Smooth muscle cell (in vitro differentiated cells): Measurements from ENCODE around the gene APOM. TPM values are rescaled to one million over a fixed set of nuclear protein-coding genes. Genes with fewer than 3 reads are reported as not detected.

ENCODE experiments used
- DNase-seq: peaks from one replicate; lab custom pipeline; 2025; ENCODE audit not compliant: unreplicated experiment; lab: John Stamatoyannopoulos, UW
- H2AFZ ChIP-seq: fragments of 200-600 bp; sonication (generic); 2 replicates; pipeline ENCODE4 v1.6.0; 2016; ENCODE audit warnings: antibody characterized with exemption, low read depth, mild to moderate bottlenecking
- H3F3A ChIP-seq: fragments of 200-600 bp; sonication (generic); 2 replicates; pipeline ENCODE4 v1.6.0; 2017; ENCODE audit warnings: antibody characterized with exemption, low read depth
- H3K27ac ChIP-seq: fragments of 200-600 bp; sonication (generic); 2 replicates; pipeline ENCODE4 v1.5.1; 2016; ENCODE audit warnings: low read depth, mild to moderate bottlenecking
- H3K27me3 ChIP-seq: fragments of 200-600 bp; sonication (generic); 2 replicates; pipeline ENCODE4 v1.6.1; 2016; ENCODE audit warnings: low read depth, mild to moderate bottlenecking
- H3K36me3 ChIP-seq: fragments of 200-600 bp; sonication (generic); 2 replicates; pipeline ENCODE4 v1.5.1; 2016; ENCODE audit warnings: low read depth
- H3K4me1 ChIP-seq: fragments of 200-600 bp; sonication (generic); 2 replicates; pipeline ENCODE4 v1.5.1; 2016; ENCODE audit warnings: low read depth
- H3K4me2 ChIP-seq: fragments of 200-600 bp; sonication (generic); 2 replicates; pipeline ENCODE4 v1.6.0; 2016; ENCODE audit warnings: mild to moderate bottlenecking
- H3K4me3 ChIP-seq: fragments of 200-600 bp; sonication (generic); 2 replicates; pipeline ENCODE4 v1.5.1; 2016; ENCODE audit warnings: mild to moderate bottlenecking
- H3K79me2 ChIP-seq: fragments of 200-600 bp; sonication (generic); 2 replicates; pipeline ENCODE4 v1.6.0; 2016; ENCODE audit warnings: low read depth, mild to moderate bottlenecking
- H3K9ac ChIP-seq: fragments of 200-600 bp; sonication (generic); 2 replicates; pipeline ENCODE4 v1.6.0; 2016; ENCODE audit warnings: low read depth
- H3K9me3 ChIP-seq: fragments of 200-600 bp; sonication (generic); replicated peaks from 2 replicates; pipeline ENCODE4 v1.5.1; 2016; ENCODE audit warnings: low read depth
- H4K20me1 ChIP-seq: fragments of 200-600 bp; sonication (generic); 2 replicates; pipeline ENCODE4 v1.6.0; 2016; ENCODE audit warnings: low read depth
- WGBS: methylation state at CpG from one replicate; pipeline ENCODE4 v1.1.7; 2016; ENCODE audit warnings: low lambda C conversion rate; 5-methylcytosine and 5-hydroxymethylcytosine counted together
- polyA plus RNA-seq: library from polyadenylated mRNA; unstranded; fragments of >200 nt; fragmentation: Nextera tagmentation; extraction: Ambion mirVana; gene quantifications from 2 replicates; pipeline ENCODE4 v1.2.1, GENCODE V29; 2016
- total RNA-seq: library from RNA; depleted of rRNA; stranded (reverse); fragments of >200 nt; gene quantifications from 2 replicates; pipeline ENCODE4 v1.2.3, GENCODE V29; 2014
- TF ChIP-seq, protein P1 (sequence below): fragments of 200-600 bp; sonication (generic); IDR thresholded peaks from 2 replicates; pipeline ENCODE4 v1.5.1; 2017; ENCODE audit warnings: borderline replicate concordance, mild to moderate bottlenecking, antibody characterized with exemption; ENCODE audit not compliant: insufficient read depth, poor library complexity, severe bottlenecking

The APOM gene
- total and polyA plus RNA-seq, 2 experiments from 2014 or later = 2.3 to 2.7 TPM

DNA sequence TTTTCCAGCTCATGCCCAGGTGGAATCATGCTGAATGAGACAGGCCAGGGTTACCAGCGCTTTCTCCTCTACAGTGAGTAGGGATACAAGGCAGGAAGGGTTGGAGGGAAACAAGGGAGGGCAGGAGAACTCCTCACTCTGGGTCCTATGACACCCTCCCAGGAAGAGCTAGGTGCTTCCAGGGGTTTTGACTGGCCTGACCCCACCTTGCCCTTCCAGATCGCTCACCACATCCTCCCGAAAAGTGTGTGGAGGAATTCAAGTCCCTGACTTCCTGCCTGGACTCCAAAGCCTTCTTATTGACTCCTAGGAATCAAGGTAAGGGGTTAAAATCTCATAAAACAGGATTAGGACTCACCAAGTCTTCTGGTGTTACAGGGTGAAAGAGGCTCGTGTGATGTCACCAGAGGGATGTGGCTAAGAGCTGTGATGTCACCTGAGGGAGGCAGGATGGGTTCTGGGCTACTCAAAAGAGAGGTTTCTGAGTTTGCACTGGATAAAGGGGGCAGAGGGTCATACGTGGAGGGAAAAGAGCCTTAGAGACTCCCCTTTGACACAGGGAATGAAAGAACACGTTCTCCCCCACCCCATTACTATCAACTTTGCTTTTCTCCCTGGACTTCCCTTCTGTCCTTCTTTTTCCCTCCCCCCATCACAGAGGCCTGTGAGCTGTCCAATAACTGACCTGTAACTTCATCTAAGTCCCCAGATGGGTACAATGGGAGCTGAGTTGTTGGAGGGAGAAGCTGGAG, 1.9 kb downstream of the APOM start:
- 93% methylated on average over 6 of the region's 6 CpGs for WGBS
- no peaks in the 10 kb centered on the region for H3K9me3 ChIP-seq
- peaks cover 54% of the 10 kb centered on the region for H3K79me2 ChIP-seq
- TF ChIP-seq, protein P1, sequence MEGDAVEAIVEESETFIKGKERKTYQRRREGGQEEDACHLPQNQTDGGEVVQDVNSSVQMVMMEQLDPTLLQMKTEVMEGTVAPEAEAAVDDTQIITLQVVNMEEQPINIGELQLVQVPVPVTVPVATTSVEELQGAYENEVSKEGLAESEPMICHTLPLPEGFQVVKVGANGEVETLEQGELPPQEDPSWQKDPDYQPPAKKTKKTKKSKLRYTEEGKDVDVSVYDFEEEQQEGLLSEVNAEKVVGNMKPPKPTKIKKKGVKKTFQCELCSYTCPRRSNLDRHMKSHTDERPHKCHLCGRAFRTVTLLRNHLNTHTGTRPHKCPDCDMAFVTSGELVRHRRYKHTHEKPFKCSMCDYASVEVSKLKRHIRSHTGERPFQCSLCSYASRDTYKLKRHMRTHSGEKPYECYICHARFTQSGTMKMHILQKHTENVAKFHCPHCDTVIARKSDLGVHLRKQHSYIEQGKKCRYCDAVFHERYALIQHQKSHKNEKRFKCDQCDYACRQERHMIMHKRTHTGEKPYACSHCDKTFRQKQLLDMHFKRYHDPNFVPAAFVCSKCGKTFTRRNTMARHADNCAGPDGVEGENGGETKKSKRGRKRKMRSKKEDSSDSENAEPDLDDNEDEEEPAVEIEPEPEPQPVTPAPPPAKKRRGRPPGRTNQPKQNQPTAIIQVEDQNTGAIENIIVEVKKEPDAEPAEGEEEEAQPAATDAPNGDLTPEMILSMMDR = no peak
- H2AFZ ChIP-seq = no peak overlapping the region
- peaks cover 21% of the 10 kb centered on the region for H3K4me1 ChIP-seq
- H3K27ac ChIP-seq = no peak overlapping the region
- H3F3A ChIP-seq = peaks cover 18% of the 10 kb centered on the region
- no peak overlapping the region for H3K9ac ChIP-seq
- DNase-seq = no peak
- peaks cover 15% of the 10 kb centered on the region for H4K20me1 ChIP-seq
- H3K4me3 ChIP-seq = no peak overlapping the region
- no peak overlapping the region for H3K4me2 ChIP-seq
- no peaks in the 10 kb centered on the region for H3K36me3 ChIP-seq
- H3K27me3 ChIP-seq = no peaks in the 10 kb centered on the region

DNA sequence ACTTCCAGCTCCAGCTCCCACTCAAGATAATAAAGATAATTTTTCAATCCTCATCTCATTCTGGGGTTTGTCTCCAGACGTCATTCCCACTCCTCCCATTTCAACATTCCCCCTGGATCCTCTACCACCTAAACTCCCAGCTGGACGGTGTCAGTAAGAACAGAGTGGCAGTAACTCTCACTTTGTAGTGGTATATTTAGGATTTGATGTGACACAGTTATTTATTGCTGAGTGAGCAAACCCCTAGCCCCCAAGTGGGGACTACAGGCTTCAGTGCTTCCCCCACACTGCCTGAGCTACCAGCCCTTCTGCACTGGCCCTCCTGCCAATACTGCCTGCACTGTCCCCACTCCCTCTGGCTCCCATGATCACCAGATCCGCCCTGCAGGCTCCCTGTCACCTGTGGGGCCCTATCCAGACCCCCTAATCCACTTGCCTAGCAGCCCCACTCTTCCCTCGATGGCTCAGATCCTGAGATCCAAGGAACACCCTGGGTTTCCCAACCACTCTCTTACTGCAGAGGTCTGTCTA, 2.5 kb downstream of the APOM start:
- Histone ChIP-seq H3K4me2 (peak overlapping the region; percentile 92), H3K9me3 (no peaks in the 10 kb centered on the region), H3F3A (peaks cover 12% of the 10 kb centered on the region), H3K27me3 (no peaks in the 10 kb centered on the region), H2AFZ (no peak overlapping the region), H3K79me2 (peaks cover 58% of the 10 kb centered on the region), H3K36me3 (no peaks in the 10 kb centered on the region), H3K27ac (no peak overlapping the region), H4K20me1 (peaks cover 15% of the 10 kb centered on the region), H3K4me1 (peaks cover 21% of the 10 kb centered on the region), H3K4me3 (no peak overlapping the region), H3K9ac (no peak overlapping the region)
- TF ChIP-seq, protein P1 = no peak
- 86% methylated on average over 4 of the region's 4 CpGs for WGBS
- no peak for DNase-seq

DNA sequence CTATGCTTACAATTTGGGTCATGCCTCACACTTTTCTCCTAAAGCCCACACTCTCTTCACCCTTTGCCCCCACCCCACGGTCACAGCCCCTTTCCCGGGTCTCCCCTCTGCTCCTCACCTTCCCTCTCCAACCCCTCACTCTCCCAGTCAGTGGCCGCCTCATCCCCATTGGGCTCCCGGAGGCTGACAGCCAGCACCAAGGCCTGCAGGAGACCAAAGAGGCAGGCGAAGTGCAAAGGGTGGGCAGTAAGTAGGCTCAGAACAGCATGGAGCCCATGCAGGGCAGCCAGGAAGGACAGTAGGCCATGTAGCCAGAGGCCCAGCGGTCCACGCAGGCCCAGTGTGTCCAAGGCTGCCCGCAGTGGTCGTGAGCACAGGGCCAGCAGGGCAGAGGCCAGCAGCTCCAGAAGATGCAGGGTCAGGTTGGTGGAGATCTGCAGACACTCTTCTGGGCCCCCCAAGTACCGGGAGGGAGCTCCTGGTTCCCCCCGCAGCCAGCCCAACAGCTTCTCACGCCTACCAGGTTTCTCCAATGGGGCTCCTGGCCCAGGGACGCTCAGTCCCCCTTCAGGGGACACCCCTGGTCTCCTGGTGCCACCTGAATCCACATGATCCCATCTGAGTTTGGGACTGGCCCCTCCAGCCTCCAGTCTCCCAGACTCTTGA, 3.4 kb downstream of the APOM start:
- H3K4me1 ChIP-seq = peaks cover 22% of the 10 kb centered on the region
- 95% methylated on average over 13 of the region's 13 CpGs for WGBS
- no peaks in the 10 kb centered on the region for H3K27me3 ChIP-seq
- peaks cover 6% of the 10 kb centered on the region for H3F3A ChIP-seq
- H3K27ac ChIP-seq = peak overlapping the region; percentile 69
- H4K20me1 ChIP-seq = peaks cover 15% of the 10 kb centered on the region
- H3K36me3 ChIP-seq = no peaks in the 10 kb centered on the region
- peak overlapping the region; percentile 92 for H3K4me2 ChIP-seq
- TF ChIP-seq, protein P1 = no peak
- no peak overlapping the region for H2AFZ ChIP-seq
- peak overlapping the region; percentile 74 for H3K4me3 ChIP-seq
- no peaks in the 10 kb centered on the region for H3K9me3 ChIP-seq
- no peak overlapping the region for H3K9ac ChIP-seq
- H3K79me2 ChIP-seq = peaks cover 58% of the 10 kb centered on the region
- DNase-seq = no peak
